ENCODE results near the gene MPHOSPH9.

DNA sequence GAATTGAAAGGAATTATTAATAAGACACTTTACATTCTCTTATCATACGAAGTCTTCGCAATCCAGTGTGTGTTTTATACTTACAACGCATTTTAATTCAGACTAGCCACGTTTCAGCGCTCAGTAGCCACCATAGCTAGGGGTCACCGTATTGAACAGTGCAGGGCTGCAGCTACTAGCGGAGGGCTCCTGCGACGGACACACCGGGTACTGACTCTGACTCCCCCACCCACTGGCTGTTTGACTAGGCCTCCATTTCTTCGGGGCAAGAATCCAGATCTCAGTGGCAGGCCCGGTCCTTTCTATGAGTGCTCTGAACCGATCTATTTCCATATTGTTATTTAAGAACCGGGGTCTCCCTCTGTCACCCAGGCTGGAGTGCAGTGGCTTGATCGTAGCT, 40.2 kb upstream of the MPHOSPH9 start:
- TF ChIP-seq, protein P1, sequence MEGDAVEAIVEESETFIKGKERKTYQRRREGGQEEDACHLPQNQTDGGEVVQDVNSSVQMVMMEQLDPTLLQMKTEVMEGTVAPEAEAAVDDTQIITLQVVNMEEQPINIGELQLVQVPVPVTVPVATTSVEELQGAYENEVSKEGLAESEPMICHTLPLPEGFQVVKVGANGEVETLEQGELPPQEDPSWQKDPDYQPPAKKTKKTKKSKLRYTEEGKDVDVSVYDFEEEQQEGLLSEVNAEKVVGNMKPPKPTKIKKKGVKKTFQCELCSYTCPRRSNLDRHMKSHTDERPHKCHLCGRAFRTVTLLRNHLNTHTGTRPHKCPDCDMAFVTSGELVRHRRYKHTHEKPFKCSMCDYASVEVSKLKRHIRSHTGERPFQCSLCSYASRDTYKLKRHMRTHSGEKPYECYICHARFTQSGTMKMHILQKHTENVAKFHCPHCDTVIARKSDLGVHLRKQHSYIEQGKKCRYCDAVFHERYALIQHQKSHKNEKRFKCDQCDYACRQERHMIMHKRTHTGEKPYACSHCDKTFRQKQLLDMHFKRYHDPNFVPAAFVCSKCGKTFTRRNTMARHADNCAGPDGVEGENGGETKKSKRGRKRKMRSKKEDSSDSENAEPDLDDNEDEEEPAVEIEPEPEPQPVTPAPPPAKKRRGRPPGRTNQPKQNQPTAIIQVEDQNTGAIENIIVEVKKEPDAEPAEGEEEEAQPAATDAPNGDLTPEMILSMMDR (conservative IDR thresholded peaks at IDR 0.05 in 1 of 2, IDR thresholded peaks at IDR 0.05 in 1 of 2; ENCODE audit: low read depth in 1 of 2, low read length in 2 of 2): no peak
- no peak for TF ChIP-seq EZH2 (IDR thresholded peaks at IDR 0.05; ENCODE audit: low read length, missing control alignments)
